Epidermal melanocyte (primary cell): ENCODE results near the gene MRC2.
"Not testable (repeated sequence)": the region's sequence is repeated elsewhere in the genome, so short reads cannot be mapped to it uniquely, and the experiment has no call there.

Source experiments
- DNase-seq: peaks from one replicate; pipeline ENCODE4 v3.0.0; 2011; ENCODE audit warnings: low spot score; ENCODE audit not compliant: insufficient read length

Gene MRC2

GRCh38 chr17:62696726-62697490 is 69.4 kb downstream of the MRC2 start:
- no peak for DNase-seq

DNA sequence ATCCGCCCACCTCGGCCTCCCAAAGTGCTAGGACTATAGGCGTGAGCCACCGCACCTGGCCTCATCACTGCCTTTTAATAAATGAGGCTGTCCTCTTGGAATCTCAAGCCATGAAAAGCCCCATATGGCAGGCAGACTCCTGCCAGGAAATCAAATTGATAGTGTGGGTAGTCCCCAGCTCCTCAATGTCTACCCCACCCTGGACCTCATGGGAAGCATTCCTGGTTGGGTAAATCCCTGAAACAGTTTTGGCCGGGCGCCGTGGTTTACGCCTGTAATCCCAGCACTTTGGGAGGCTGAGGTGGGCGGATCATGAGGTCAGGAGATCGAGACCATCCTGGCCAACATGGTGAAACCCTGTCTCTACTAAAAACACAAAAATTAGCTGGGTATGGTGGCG is 71.0 kb downstream of the MRC2 start:
- not testable (repeated sequence) for DNase-seq

DNA sequence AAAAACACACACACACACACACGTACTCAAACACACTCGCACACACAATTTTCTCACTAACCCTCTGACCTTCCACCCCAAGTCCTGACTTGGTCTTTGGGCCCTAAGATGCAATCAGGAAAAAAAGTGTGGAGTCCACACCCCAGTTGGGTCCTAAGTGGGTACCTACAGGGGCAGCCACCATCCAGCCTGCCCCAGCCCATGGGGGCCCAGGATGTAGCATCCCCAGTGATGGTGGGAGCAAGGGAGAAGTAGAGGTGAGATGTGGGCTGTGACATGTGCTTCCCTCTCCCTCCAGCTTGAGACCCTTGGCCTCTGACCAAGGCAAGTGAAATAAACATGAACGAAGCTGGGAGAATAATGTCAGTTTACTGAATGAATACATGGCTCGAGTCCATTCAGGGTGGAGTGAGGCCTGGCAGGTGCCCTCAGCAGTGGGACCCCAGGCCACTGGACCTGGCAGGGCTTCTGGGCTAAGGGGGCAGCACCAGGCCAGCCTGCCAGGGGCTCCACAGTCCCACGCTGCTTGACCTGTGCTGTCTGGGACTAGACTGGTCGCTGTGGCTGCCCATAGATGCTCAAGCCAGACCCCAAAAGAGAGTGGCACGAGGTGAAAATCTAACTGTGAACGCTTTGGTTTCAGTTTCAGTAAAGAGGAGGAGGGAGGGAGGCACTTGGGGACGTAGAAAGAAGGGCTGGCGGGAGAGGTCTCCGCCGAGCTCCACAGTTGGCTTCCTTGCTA is 73.7 kb downstream of the MRC2 start:
- DNase-seq: no peak

- DNase-seq: no peak
Observed at GRCh38 chr17:62701706-62702085, 74.2 kb downstream of the MRC2 start.

DNA sequence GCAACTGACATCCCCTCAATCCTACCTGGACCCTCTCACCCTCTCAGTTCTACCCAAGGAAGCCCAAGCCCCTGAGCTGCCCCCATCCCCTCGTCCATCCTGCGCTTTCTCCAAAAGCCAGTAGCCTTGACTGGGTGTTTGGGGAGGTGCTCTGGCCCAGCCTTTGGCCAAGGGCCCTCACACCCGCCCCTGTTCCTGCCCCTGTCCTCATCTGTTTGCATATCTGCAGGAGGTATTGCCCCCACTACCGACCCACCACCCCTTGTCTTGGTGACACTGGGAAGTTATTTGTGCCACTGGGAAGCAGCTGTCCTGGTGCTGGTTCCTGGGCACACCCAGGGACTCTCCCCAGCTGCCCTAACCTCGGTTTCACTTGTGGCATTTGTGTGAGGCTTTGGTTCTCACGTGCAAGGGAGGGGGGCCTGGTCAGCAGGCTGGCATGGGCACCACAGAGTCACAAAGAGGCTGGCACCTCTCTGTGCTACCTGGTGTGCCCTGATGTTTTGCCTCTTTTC is 75.3 kb downstream of the MRC2 start:
- DNase-seq: no peak

- DNase-seq: no peak
Observed at GRCh38 chr17:62703261-62703775, 75.8 kb downstream of the MRC2 start.

GRCh38 chr17:62703776-62704380 is 76.4 kb downstream of the MRC2 start:
- DNase-seq: no peak

DNA sequence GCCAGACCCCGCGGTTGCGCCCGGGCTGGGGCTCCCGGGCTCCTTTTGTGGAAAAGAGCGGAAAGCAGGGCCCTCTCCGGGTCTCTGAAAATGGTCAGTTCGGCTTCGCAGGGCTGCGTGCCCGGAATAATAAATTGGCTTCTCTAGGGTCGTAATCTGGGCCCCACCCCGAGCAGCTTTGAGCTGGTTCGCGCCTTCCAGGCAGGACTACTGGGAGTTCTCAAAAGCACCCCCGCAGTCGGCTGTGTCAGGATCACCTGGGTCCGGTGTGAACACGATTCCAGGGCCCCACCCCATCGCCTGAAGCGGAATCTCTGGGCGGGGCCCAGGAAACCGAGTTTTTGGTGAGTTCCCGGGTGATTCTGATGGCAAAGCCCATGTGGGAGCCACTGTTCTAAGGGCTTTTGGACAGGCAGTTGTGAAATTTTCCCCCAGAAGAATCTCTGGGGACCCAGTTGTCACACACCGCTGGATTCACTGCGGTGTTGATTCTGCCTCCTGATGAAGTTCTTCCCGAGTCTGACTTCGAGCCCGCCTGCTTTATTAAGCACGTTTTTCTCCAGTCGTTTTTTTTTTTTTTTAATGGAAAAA is 77.0 kb downstream of the MRC2 start:
- DNase-seq: no peak

- no peak for DNase-seq
Observed at GRCh38 chr17:62705156-62705777, 77.8 kb downstream of the MRC2 start.

GRCh38 chr17:62705778-62706597 is 78.5 kb downstream of the MRC2 start:
- DNase-seq: no peak

DNA sequence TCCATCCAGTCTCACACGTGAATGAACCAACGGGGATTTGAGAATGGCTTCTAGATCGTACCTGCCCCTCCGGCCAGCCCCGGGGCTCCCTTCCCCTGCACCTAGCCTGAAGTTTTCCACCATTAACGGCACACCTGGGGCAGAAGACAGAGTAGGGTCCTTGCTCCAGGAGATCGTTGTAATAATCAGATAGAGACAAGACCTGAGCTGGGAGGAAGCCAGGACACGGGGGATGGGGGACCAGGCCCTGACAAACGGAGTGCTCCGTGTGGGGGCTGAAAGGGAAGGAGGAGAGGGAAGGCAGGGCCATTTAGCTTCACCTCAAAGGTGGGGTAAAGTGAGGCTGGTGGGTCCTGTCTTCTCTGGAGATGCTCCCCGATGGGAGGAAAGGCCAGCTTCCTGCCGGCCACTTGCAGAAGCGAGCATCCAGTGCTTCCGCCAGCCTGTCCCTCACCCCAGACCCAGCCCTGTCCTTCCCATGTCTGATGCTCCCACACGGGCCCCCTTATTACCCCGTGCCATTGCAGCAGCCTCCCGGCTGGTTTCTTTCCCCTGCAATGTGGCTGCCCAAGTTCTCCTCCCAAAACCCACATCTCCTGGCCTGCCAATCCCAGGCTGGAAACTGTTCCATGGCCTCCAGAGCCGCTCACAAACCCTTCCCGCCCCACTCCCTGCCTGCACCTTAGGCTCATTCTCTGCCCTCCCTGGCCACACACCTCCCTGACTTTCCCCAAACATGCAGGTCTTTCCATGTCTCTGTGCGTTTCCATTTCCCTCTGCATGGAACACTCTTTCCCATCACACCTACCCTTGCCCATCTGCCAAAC is 79.3 kb downstream of the MRC2 start:
- DNase-seq: no peak

DNA sequence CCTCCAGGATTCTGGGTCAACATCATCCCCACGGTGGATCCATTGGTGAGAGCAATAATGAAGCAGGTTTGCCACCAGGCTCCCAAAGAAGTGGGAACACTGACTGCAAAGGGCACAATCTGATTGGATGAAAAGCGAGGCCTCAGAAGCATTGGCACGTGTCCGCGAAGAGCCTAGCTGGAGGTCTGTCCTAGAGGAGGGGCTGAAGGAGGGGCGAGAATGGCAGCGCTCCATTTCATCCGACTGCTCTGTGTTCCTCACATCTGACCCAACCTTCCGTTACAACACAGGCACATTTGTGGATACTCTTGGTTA is 79.9 kb downstream of the MRC2 start:
- DNase-seq: no peak

- no peak for DNase-seq
Observed at GRCh38 chr17:62708587-62708986, 81.1 kb downstream of the MRC2 start.

DNA sequence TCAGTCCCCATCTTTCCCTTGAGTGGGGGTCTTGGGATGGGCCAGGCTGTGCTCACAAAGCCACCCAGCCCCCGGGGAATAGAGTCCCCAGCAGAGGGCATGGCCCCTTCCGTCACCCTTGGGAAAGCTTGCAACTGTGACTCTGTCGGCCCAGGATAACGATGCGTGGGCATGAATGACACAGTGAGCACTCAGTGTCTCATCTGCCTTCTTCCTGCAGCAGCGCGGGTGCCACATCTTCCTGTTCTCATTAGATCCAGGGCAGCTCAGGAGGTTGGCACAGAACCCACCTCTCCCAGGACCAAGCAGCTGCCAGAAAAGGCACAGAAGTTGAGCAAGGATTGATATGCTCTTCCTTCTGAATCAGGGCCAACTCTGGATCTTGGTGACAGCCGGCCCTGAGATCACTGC is 84.7 kb downstream of the MRC2 start:
- DNase-seq: no peak

GRCh38 chr17:62713086-62713881 is 85.8 kb downstream of the MRC2 start:
- no peak for DNase-seq

GRCh38 chr17:62714016-62714777 is 86.7 kb downstream of the MRC2 start:
- DNase-seq: no peak

DNA sequence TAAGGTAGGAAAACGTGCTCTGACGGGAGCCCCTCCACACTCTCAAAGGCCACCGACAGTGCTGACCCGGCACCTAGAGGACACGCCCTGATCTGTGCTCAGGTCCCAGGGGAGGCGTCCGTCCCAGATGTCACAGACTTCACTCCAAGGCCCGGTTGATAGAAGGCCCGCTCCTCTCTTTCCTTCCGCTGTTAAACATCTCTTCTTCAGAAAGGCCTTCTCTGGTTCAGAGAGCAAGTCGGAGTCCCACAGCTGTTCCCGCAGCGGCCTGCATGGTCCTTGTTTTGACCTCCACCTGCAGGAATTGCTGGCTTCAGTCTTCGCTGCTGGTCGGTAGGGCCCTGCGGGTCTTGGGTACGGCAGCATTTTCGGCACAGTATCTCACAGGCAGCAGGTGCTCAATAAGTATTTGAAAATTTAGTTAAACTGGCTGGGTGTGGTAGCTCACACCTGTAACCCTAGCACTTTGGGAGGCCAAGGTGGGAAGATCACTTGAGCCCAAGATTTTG is 88.5 kb downstream of the MRC2 start:
- DNase-seq: no peak
